Neural cell (in vitro differentiated cells): ENCODE results near the gene PCSK1N.

Experiments used
- CTCF ChIP-seq: fragments of 450-650 bp; IDR thresholded peaks from 2 replicates; pipeline ENCODE4 v1.5.1; 2014; ENCODE audit warnings: antibody characterized with exemption, mild to moderate bottlenecking, moderate library complexity; ENCODE audit not compliant: poor library complexity, severe bottlenecking
- EZH2 ChIP-seq: fragments of 200-600, 300-800 bp; shearing (Covaris generic), sonication (generic); IDR thresholded peaks from 2 replicates; pipeline ENCODE4 v1.6.1; 2014; ENCODE audit warnings: antibody characterized with exemption, low read length, borderline replicate concordance, mild to moderate bottlenecking; ENCODE audit not compliant: insufficient read depth, poor library complexity, severe bottlenecking
- MXI1 ChIP-seq: fragments of 450-650 bp; conservative IDR thresholded peaks from 2 replicates; pipeline ENCODE4 v1.6.1; 2014; ENCODE audit warnings: antibody characterized with exemption, mild to moderate bottlenecking; ENCODE audit not compliant: poor library complexity, severe bottlenecking
- POLR2AphosphoS5 ChIP-seq: IDR thresholded peaks from 2 replicates; pipeline ENCODE4 v1.6.1; 2012
- RAD21 ChIP-seq: fragments of 450-650 bp; conservative IDR thresholded peaks from 2 replicates; pipeline ENCODE4 v1.6.1; 2014; ENCODE audit warnings: antibody characterized with exemption, mild to moderate bottlenecking, moderate library complexity
- SMC3 ChIP-seq: fragments of 450-650 bp; conservative IDR thresholded peaks from 2 replicates; pipeline ENCODE4 v1.6.1; 2014; ENCODE audit warnings: antibody characterized with exemption, mild to moderate bottlenecking, moderate library complexity; ENCODE audit not compliant: poor library complexity

GRCh38 chrX:48784726-48785125 lies 50.7 kb downstream of the PCSK1N start:
- TF ChIP-seq CTCF (no peak), EZH2 (no peak), SMC3 (no peak), RAD21 (no peak), MXI1 (no peak), POLR2AphosphoS5 (no peak)
